Measurements from ENCODE around the gene ANGPTL4. TPM values are rescaled to one million over a fixed set of nuclear protein-coding genes. Genes with fewer than 3 reads are reported as not detected.

Gene ANGPTL4
- total and polyA plus RNA-seq, 9 of the 15 experiments (the other 6 are each of a cell fraction or from before 2014, with no cell fraction given): 0.05 to 0.77 (median 0.22) TPM; not detected in 4

- TF ChIP-seq NR4A1 (CRISPR knock-in tag; IDR thresholded peaks at IDR 0.05): 0 out of 2 replicates have a peak, but pooled peaks have one; percentile 66
- peak; percentile 69 for TF ChIP-seq NR4A1 (tag; IDR thresholded peaks at IDR 0.05)
- no peak for TF ChIP-seq PURB (CRISPR knock-in tag; IDR thresholded peaks at IDR 0.05; ENCODE audit: low read depth)
- TF ChIP-seq TAF15 (IDR thresholded peaks at IDR 0.05; ENCODE audit: low read depth, low read length): no peak
- TF ChIP-seq RBFOX2 (IDR thresholded peaks at IDR 0.05; ENCODE audit: low read depth, low read length): peak; percentile 95
- TF ChIP-seq ZNF740 (CRISPR knock-in tag; IDR thresholded peaks at IDR 0.05): 0 out of 2 replicates have a peak, but pooled peaks have one; percentile 19
- 0 out of 4 replicates have a peak, but pooled peaks of 1 of the 2 experiments have one; percentile 28 for TF ChIP-seq ZNF740 (tag; IDR thresholded peaks at IDR 0.05)
- peak; percentile 60 to 83; a peak in 3 of 4 replicates for TF ChIP-seq FOXK2 (conservative IDR thresholded peaks at IDR 0.05 in 1 of 2, IDR thresholded peaks at IDR 0.05 in 1 of 2; ENCODE audit: low read depth in 2 of 2)
- TF ChIP-seq ZNF785 (CRISPR knock-in tag; IDR thresholded peaks at IDR 0.05): no peak
- peak; percentile 96 for TF ChIP-seq POLR2G (IDR thresholded peaks at IDR 0.05; ENCODE audit: low read depth, low read length)
- TF ChIP-seq GTF3C2 (IDR thresholded peaks at IDR 0.05; ENCODE audit: borderline replicate concordance, extremely low read depth, insufficient read length): no peak
- TF ChIP-seq MTA3 (IDR thresholded peaks at IDR 0.05; ENCODE audit: borderline replicate concordance): peak; percentile 97
- peak; percentile 73; the same call in 1 of the 2 replicates for TF ChIP-seq RFX5 (IDR thresholded peaks at IDR 0.05; ENCODE audit: low read depth, low read length)
- peak; percentile 77 to 84 for TF ChIP-seq MAZ (CRISPR knock-in tag; conservative IDR thresholded peaks at IDR 0.05 in 1 of 2, IDR thresholded peaks at IDR 0.05 in 1 of 2)
- TF ChIP-seq TEAD1 (CRISPR knock-in tag; IDR thresholded peaks at IDR 0.05): peak in 1 of 2 experiments; percentile 90; a peak in 3 of 4 replicates
- peak; percentile 21; the same call in 1 of the 2 replicates for TF ChIP-seq GTF2F1 (IDR thresholded peaks at IDR 0.05; ENCODE audit: low read depth, low read length)
- TF ChIP-seq EHMT2 (IDR thresholded peaks at IDR 0.05): peak; percentile 6; the same call in 1 of the 2 replicates
- TF ChIP-seq RFX1 (IDR thresholded peaks at IDR 0.05): peak; percentile 73; the same call in 1 of the 2 replicates
- no peak for TF ChIP-seq MCM3 (IDR thresholded peaks at IDR 0.05)
- peak in 1 of 2 experiments; percentile 49; a peak in 1 of 4 replicates for TF ChIP-seq KDM4B (IDR thresholded peaks at IDR 0.05; ENCODE audit: borderline replicate concordance in 2 of 2, low read depth in 1 of 2)
- TF ChIP-seq CXXC5 (CRISPR knock-in tag; IDR thresholded peaks at IDR 0.05): peak; percentile 98
- TF ChIP-seq KDM5B (IDR thresholded peaks at IDR 0.05; ENCODE audit: insufficient replicate concordance, low read depth, low read length): peak; percentile 46
- peak; percentile 74 for TF ChIP-seq ERF (CRISPR knock-in tag; IDR thresholded peaks at IDR 0.05)
- peak; percentile 95 for TF ChIP-seq RB1 (IDR thresholded peaks at IDR 0.05; ENCODE audit: low read depth)
- TF ChIP-seq ETV5 (CRISPR knock-in tag; IDR thresholded peaks at IDR 0.05; ENCODE audit: low read depth): 0 out of 2 replicates have a peak, but pooled peaks have one; percentile 29
These were observed 26.1 kb downstream of the ANGPTL4 start, which contains the start of gene RAB11B (continued) for GRCh38 chr19:8389891-8390616.
